K562 treated with DMSO at 1 percent for 4 hours (cell line): ENCODE data around the gene FRAT2. TPM values are rescaled to one million over a fixed set of nuclear protein-coding genes. Genes with fewer than 3 reads are reported as not detected.

ENCODE experiments used
- total RNA-seq: library from RNA; unstranded; fragments of 300-600 nt; gene quantifications from 2 replicates; pipeline ENCODE4 v1.2.3, GENCODE V29; 2022; ENCODE audit not compliant: insufficient read depth

Gene FRAT2, protein sequence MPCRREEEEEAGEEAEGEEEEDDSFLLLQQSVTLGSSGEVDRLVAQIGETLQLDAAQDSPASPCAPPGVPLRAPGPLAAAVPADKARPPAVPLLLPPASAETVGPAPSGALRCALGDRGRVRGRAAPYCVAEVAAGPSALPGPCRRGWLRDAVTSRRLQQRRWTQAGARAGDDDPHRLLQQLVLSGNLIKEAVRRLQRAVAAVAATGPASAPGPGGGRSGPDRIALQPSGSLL
- total RNA-seq: 22.9 and 24.5 TPM in 2 replicates

DNA sequence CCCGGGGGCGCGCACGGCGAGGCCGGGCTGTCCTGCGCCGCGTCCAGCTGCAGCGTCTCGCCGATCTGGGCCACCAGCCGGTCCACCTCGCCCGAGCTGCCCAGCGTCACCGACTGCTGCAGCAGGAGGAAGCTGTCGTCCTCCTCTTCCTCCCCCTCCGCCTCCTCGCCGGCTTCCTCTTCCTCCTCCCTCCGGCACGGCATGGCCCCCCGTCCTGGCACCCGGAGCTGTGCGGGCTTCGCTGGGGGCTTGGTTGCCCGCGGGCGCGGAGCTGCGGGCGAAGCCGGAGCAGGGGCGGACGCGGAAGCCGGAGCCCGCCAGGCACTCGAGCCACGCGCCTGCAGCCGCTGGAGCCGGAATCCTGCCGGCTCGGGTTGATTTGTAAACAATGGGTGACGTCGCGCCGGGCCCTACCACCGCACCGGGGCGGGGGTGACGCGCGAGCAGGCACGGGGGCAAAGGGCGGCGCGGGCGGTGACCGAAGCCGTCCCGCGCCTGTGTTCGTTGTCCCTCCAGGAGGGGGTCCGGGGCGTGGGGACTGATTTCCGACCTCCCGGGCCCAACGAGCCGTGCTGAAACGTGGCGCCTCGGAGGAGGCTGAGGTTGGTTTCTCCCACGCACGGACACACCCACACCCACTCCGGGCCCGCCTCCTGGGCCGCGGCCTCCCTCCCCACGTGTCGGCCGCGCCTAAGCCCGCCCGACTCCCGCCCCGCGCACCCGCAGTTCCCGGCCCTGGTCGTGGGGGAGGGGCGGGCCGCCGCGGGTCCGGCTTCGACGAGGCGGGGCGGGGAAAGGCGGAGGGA, at the start of gene FRAT2:
Gene FRAT2 (minus strand): TSS at position 360 of the 806 bp plus-strand sequence. CDS start 157 bp downstream, at position 203.

DNA sequence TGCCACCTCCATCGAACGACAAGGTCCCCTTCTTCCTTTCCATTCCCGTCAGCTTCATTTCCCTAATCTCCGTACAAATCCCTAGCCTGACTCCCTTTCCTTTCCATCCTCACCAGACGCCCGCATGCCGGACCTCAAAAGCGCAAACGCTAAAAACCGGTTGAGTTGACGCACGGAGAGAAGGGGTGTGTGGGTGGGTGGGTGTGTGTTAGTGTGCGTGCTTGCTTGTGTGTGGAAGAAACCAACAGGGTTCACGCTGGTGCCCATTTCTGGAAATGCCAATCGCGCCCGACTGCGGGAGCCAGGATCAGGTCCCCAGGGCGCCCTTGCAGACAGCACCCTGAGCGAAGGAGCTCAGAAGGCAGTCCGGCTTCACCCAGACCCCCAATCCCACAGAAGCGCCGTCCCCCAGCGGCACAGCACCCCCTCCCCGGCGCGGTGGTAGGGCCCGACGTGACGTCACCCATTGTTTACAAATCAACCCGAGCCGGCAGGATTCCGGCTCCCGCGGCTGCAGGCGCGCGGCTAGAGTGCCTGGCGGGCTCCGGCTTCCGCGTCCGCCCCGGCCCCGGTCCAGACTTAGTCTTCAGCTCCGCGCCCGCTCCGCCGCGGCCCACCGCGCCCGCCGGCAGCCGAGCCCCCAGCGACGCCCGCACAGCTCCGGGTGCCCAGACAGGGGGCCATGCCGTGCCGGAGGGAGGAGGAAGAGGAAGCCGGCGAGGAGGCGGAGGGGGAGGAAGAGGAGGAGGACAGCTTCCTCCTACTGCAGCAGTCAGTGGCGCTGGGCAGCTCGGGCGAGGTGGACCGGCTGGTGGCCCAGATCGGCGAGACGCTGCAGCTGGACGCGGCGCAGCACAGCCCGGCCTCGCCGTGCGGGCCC, 15.5 kb downstream of the FRAT2 start, which contains the start of gene FRAT1:
Gene FRAT1 (plus strand): TSS at position 500 of the 880 bp plus-strand sequence. CDS start 183 bp downstream, at position 683.

DNA sequence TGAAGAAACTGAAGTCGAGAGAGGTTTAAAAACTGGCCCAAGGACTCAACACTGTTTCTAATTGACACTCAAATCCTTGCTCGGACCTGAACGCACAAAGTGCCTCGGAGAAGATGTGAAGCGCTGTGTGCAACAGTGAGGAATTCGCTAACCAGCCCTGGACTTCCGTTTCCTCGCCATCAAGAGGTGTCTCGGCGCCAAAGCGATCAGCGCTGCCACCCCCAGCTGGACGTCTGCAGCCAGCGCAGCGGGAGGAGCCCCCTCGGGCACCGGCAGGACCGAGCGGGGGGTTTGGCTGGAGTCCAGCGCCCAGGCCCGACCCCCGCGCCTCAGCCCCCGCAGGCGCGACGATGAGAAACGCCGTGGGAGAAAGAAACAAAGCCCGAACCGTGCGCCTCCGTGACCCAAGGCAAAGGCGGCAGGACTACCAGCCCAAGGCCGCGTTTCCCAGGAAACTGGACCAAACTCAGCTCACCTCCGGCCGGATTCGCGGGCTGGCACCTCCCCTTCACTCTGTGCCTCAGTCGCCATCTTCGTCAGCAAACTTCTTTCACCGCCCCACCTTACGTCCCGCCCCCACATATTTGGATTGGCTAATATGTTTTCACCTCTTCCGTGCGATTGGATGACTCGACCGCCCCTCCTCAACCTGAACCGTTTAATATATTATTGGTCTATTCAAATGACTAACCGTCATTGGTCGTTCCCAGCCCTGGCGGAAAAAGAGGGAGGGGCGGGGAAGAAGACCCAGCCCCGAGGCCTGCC, 42.2 kb downstream of the FRAT2 start, which contains the start of gene ARHGAP19:
Gene ARHGAP19 (minus strand): TSS at position 541 of the 765 bp plus-strand sequence. CDS start 10 bp downstream, at position 531.

Other genes starting within 250 kb of the FRAT2 start
- 0.17 TPM in 1 of 2 replicates, not detected in the other for gene SLIT1, start 148.8 kb downstream of the FRAT2 start, total RNA-seq
- 11.9 and 12.5 TPM in 2 replicates for gene ARHGAP19, start 42.1 kb downstream of the FRAT2 start, total RNA-seq
- gene FRAT1, start 15.5 kb downstream of the FRAT2 start, total RNA-seq: 2.2 and 2.6 TPM in 2 replicates
- gene RRP12, start 66.6 kb upstream of the FRAT2 start, total RNA-seq: 10.5 and 11.0 TPM in 2 replicates
- 181 and 216 TPM in 2 replicates for gene PGAM1, start 91.5 kb upstream of the FRAT2 start, total RNA-seq
- gene EXOSC1, start 111.3 kb upstream of the FRAT2 start, total RNA-seq: 65.0 and 67.0 TPM in 2 replicates
- 23.0 and 23.7 TPM in 2 replicates for gene ZDHHC16, start 111.4 kb upstream of the FRAT2 start, total RNA-seq
- 37.2 and 45.8 TPM in 2 replicates for gene MMS19, start 163.7 kb upstream of the FRAT2 start, total RNA-seq
- 5.7 and 7.7 TPM in 2 replicates for gene UBTD1, start 164.2 kb upstream of the FRAT2 start, total RNA-seq
- gene ANKRD2, start 238.1 kb upstream of the FRAT2 start, total RNA-seq: not detected in 2 replicates
- gene HOGA1, start 249.7 kb upstream of the FRAT2 start, total RNA-seq: not detected in 2 replicates